Esophagus muscularis mucosa (tissue), 4 donors: ENCODE measurements around the gene CC2D2A.

Experiments used
- EP300 ChIP-seq: sonication (generic); formaldehyde crosslinking; IDR thresholded peaks from one replicate; pipeline ENCODE4 v1.6.1; 2017; ENCODE audit warnings: antibody characterized with exemption
- POLR2A ChIP-seq: fragments of 450-650 bp; IDR thresholded peaks from one replicate; pipeline ENCODE4 v1.6.1; 2017; ENCODE audit warnings: antibody characterized with exemption, moderate library complexity, mild to moderate bottlenecking, low read depth
- TF ChIP-seq, protein P1 (sequence below), 3 experiments: fragments of 200-600 bp in 2 of 3; fragments of 450-650 bp in 1 of 3; sonication (generic) in 2 of 3; IDR thresholded peaks; one replicate each; pipeline ENCODE4 v1.5.1; 2017 to 2019; ENCODE audit warnings: antibody characterized with exemption in 3 of 3, mild to moderate bottlenecking in 2 of 3, moderate library complexity in 1 of 3

DNA sequence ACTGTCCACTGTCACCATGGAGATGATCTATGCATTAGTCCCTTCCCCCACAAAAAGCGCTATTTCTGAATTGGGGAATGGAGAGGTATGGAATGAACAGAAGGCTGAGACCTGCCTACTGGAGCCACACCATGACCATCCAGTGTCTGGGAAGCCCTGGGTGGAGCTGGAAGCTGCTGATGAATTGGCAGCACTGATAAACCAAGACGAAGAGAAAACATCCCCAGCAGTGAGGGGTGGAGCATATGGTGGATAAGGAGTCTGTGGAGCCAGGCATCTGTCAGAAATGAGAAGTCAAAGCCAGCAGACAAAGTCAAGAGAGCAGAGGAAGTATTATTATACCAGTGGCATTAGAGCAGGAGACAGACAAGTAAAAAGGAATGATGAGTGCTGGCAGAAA is 13.2 kb downstream of the CC2D2A start:
- no peak for TF ChIP-seq POLR2A
- TF ChIP-seq, protein P1, sequence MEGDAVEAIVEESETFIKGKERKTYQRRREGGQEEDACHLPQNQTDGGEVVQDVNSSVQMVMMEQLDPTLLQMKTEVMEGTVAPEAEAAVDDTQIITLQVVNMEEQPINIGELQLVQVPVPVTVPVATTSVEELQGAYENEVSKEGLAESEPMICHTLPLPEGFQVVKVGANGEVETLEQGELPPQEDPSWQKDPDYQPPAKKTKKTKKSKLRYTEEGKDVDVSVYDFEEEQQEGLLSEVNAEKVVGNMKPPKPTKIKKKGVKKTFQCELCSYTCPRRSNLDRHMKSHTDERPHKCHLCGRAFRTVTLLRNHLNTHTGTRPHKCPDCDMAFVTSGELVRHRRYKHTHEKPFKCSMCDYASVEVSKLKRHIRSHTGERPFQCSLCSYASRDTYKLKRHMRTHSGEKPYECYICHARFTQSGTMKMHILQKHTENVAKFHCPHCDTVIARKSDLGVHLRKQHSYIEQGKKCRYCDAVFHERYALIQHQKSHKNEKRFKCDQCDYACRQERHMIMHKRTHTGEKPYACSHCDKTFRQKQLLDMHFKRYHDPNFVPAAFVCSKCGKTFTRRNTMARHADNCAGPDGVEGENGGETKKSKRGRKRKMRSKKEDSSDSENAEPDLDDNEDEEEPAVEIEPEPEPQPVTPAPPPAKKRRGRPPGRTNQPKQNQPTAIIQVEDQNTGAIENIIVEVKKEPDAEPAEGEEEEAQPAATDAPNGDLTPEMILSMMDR (IDR thresholded peaks at IDR 0.05) = no peak
- TF ChIP-seq EP300 = no peak
